HepG2 (cell line): ENCODE measurements around the gene ZBP1. TPM values are rescaled to one million over a fixed set of nuclear protein-coding genes. Genes with fewer than 3 reads are reported as not detected.

Experiments
- BCLAF1 ChIP-seq: fragments of 450-650 bp; IDR thresholded peaks from 2 replicates; pipeline ENCODE4 v1.6.1; 2017; ENCODE audit warnings: mild to moderate bottlenecking
- ISL2 ChIP-seq: sonication (generic); formaldehyde crosslinking; IDR thresholded peaks from 2 replicates; pipeline ENCODE4 v1.5.0; 2020; ENCODE audit warnings: missing genetic modification reagents
- KDM5B ChIP-seq: sonication (generic); formaldehyde crosslinking; IDR thresholded peaks from 2 replicates; pipeline ENCODE4 v1.4.0; 2020; ENCODE audit warnings: missing genetic modification reagents, mild to moderate bottlenecking, borderline replicate concordance
- NONO ChIP-seq, 2 experiments: fragments of 450-650 bp in 1 of 2; sonication (generic) in 1 of 2; formaldehyde crosslinking in 1 of 2; IDR thresholded peaks in 1 of 2; conservative IDR thresholded peaks in 1 of 2; 2 replicates each; pipeline versions ENCODE4 v1.6.1 to v1.8.0; 2017 to 2022; ENCODE audit warnings: mild to moderate bottlenecking in 1 of 2, missing genetic modification reagents in 1 of 2, moderate library complexity in 1 of 2
- NPAS2 ChIP-seq: sonication (generic); formaldehyde crosslinking; IDR thresholded peaks from 2 replicates; pipeline ENCODE4 v1.8.0; 2022; ENCODE audit warnings: mild to moderate bottlenecking, missing genetic modification reagents, borderline replicate concordance
- PRDM4 ChIP-seq: sonication (generic); formaldehyde crosslinking; IDR thresholded peaks from 2 replicates; pipeline ENCODE4 v1.9.0; 2021; ENCODE audit warnings: missing genetic modification reagents, borderline replicate concordance
- REL ChIP-seq: sonication (generic); formaldehyde crosslinking; conservative IDR thresholded peaks from 2 replicates; pipeline ENCODE4 v1.8.0; 2022; ENCODE audit warnings: mild to moderate bottlenecking, missing genetic modification reagents, moderate library complexity
- SIX1 ChIP-seq: sonication (generic); formaldehyde crosslinking; IDR thresholded peaks from 2 replicates; pipeline ENCODE4 v1.4.0; 2020; ENCODE audit warnings: missing genetic modification reagents, borderline replicate concordance
- TFDP2 ChIP-seq: sonication (generic); formaldehyde crosslinking; IDR thresholded peaks from 2 replicates; pipeline ENCODE4 v1.4.0; 2020; ENCODE audit warnings: missing genetic modification reagents
- TP53 ChIP-seq: sonication (generic); formaldehyde crosslinking; conservative IDR thresholded peaks from 2 replicates; pipeline ENCODE4 v1.4.0; 2020; ENCODE audit warnings: missing genetic modification reagents
- TSC22D2 ChIP-seq: sonication (generic); formaldehyde crosslinking; IDR thresholded peaks from 2 replicates; pipeline ENCODE4 v1.5.1; 2020; ENCODE audit warnings: missing genetic modification reagents, mild to moderate bottlenecking, borderline replicate concordance
- ZBTB38 ChIP-seq: sonication (generic); formaldehyde crosslinking; IDR thresholded peaks from 2 replicates; pipeline ENCODE4 v1.5.1; 2020; ENCODE audit warnings: mild to moderate bottlenecking, missing genetic modification reagents
- ZFP62 ChIP-seq: sonication (generic); formaldehyde crosslinking; IDR thresholded peaks from 2 replicates; pipeline ENCODE4 v1.4.0; 2020; ENCODE audit warnings: missing genetic modification reagents
- ZFY ChIP-seq: sonication (generic); formaldehyde crosslinking; IDR thresholded peaks from 2 replicates; pipeline ENCODE4 v1.4.0; 2020; ENCODE audit warnings: missing genetic modification reagents
- ZKSCAN8 ChIP-seq: IDR thresholded peaks from 2 replicates; pipeline ENCODE4 v1.6.1; 2016; ENCODE audit warnings: borderline replicate concordance, missing genetic modification reagents, missing compliant biosample characterization
- ZNF121 ChIP-seq: sonication (generic); formaldehyde crosslinking; IDR thresholded peaks from 2 replicates; pipeline ENCODE4 v1.5.0; 2020; ENCODE audit warnings: mild to moderate bottlenecking, missing genetic modification reagents
- ZNF720 ChIP-seq: sonication (generic); formaldehyde crosslinking; IDR thresholded peaks from 2 replicates; pipeline ENCODE4 v1.4.0; 2020; ENCODE audit warnings: missing genetic modification reagents
- ZNF761 ChIP-seq: sonication (generic); formaldehyde crosslinking; conservative IDR thresholded peaks from 2 replicates; pipeline ENCODE4 v1.4.0; 2020; ENCODE audit warnings: mild to moderate bottlenecking, missing genetic modification reagents
- ZSCAN9 ChIP-seq: IDR thresholded peaks from 2 replicates; pipeline ENCODE4 v1.6.1; 2016; ENCODE audit warnings: borderline replicate concordance
- polyA plus RNA-seq, 8 experiments: library from polyadenylated mRNA; depleted of rRNA in 3 of 8; stranded (reverse) in 7 of 8; unstranded in 1 of 8; fragments of >200 nt; fragmentation: Illumina TruSeq in 4 of 8; extraction: Trizol in 4 of 8; gene quantifications; 2 replicates each; pipeline versions ENCODE4 v1.2.1 to v1.2.3, GENCODE V29; 2011 to 2016; ENCODE audit warnings: low read depth in 4 of 8, missing spikeins in 1 of 8, mixed read lengths in 1 of 8; ENCODE audit not compliant: insufficient read depth in 1 of 8
- total RNA-seq, 5 experiments: library from RNA; depleted of rRNA; stranded (reverse); fragments of >200 nt; fragmentation: Illumina TruSeq; extraction: Trizol; gene quantifications; 2 replicates each; pipeline ENCODE4 v1.2.3, GENCODE V29; 2016; ENCODE audit warnings: low read depth in 1 of 5
- TF ChIP-seq, protein P1 (sequence below): sonication (generic); formaldehyde crosslinking; IDR thresholded peaks from 2 replicates; pipeline ENCODE4 v1.4.0; 2020; ENCODE audit warnings: missing genetic modification reagents

ZBP1 gene
- total and polyA plus RNA-seq, 2 of the 13 experiments (the other 11 are each of a cell fraction or from before 2014, with no cell fraction given), result not detected

GRCh38 chr20:57586370-57586793 lies 33.8 kb downstream of the ZBP1 start (continued):
- TF ChIP-seq TFDP2 (no peak), TP53 (CRISPR knock-in tag) (no peak), NPAS2 (no peak), TSC22D2 (CRISPR knock-in tag) (no peak), ISL2 (CRISPR knock-in tag) (0 out of 2 replicates have a peak, but pooled peaks have one; percentile 29), ZNF761 (CRISPR knock-in tag) (no peak), ZNF720 (CRISPR knock-in tag) (no peak), ZKSCAN8 (CRISPR knock-in tag) (no peak), ZBTB38 (no peak; the same call in 1 of the 2 replicates), ZNF121 (CRISPR knock-in tag) (no peak; the same call in 1 of the 2 replicates), ZSCAN9 (no peak), PRDM4 (CRISPR knock-in tag) (no peak), KDM5B (no peak; the same call in 1 of the 2 replicates), ZFY (CRISPR knock-in tag) (peak; percentile 57), NONO (IDR thresholded peaks at IDR 0.05) (no peak), NONO (CRISPR knock-in tag; conservative IDR thresholded peaks at IDR 0.05) (no peak; the same call in 1 of the 2 replicates), SIX1 (peak; percentile 42; the same call in 1 of the 2 replicates), BCLAF1 (no peak), ZFP62 (no peak), REL (CRISPR knock-in tag) (no peak)
- TF ChIP-seq, protein P1, sequence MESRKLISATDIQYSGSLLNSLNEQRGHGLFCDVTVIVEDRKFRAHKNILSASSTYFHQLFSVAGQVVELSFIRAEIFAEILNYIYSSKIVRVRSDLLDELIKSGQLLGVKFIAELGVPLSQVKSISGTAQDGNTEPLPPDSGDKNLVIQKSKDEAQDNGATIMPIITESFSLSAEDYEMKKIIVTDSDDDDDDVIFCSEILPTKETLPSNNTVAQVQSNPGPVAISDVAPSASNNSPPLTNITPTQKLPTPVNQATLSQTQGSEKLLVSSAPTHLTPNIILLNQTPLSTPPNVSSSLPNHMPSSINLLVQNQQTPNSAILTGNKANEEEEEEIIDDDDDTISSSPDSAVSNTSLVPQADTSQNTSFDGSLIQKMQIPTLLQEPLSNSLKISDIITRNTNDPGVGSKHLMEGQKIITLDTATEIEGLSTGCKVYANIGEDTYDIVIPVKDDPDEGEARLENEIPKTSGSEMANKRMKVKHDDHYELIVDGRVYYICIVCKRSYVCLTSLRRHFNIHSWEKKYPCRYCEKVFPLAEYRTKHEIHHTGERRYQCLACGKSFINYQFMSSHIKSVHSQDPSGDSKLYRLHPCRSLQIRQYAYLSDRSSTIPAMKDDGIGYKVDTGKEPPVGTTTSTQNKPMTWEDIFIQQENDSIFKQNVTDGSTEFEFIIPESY (CRISPR knock-in tag), result no peak
